Loucy (cell line): ENCODE data around the gene TNNT2.

Experiments
- H2AFZ ChIP-seq: fragments of 200-600 bp; sonication (generic); 2 replicates; pipeline ENCODE4 v1.6.0; 2016; ENCODE audit warnings: antibody characterized with exemption, mild to moderate bottlenecking, low read length, moderate library complexity
- H3F3A ChIP-seq: fragments of 200-600 bp; 2 replicates; pipeline ENCODE4 v1.6.0; 2016; ENCODE audit warnings: antibody characterized with exemption, low read depth, mild to moderate bottlenecking
- H3K27me3 ChIP-seq: fragments of 200-600 bp; sonication (generic); 2 replicates; pipeline ENCODE4 v1.6.1; 2014; ENCODE audit warnings: low read length, mild to moderate bottlenecking; ENCODE audit not compliant: insufficient read depth, poor library complexity, severe bottlenecking
- H3K36me3 ChIP-seq: fragments of 200-600 bp; sonication (generic); 2 replicates; pipeline ENCODE4 v1.6.1; 2016; ENCODE audit warnings: low read length; ENCODE audit not compliant: insufficient read depth
- H3K4me1 ChIP-seq: fragments of 200-600 bp; sonication (generic); 2 replicates; pipeline ENCODE4 v1.5.1; 2014; ENCODE audit warnings: low read length, mild to moderate bottlenecking; ENCODE audit not compliant: insufficient read depth, poor library complexity, severe bottlenecking
- H3K4me2 ChIP-seq: fragments of 200-600 bp; sonication (generic); 2 replicates; pipeline ENCODE4 v1.6.0; 2014; ENCODE audit warnings: antibody characterized with exemption, low read length, low read depth, mild to moderate bottlenecking; ENCODE audit not compliant: poor library complexity, severe bottlenecking
- H3K4me3 ChIP-seq: fragments of 200-600 bp; sonication (generic); 2 replicates; pipeline ENCODE4 v1.5.1; 2014; ENCODE audit warnings: low read length, mild to moderate bottlenecking, mixed read lengths; ENCODE audit not compliant: poor library complexity, severe bottlenecking
- H3K79me2 ChIP-seq: fragments of 200-600 bp; sonication (generic); 2 replicates; pipeline ENCODE4 v1.6.1; 2014; ENCODE audit warnings: low read length; ENCODE audit not compliant: insufficient read depth
- H3K9ac ChIP-seq: fragments of 200-600 bp; sonication (generic); 2 replicates; pipeline ENCODE4 v1.6.0; 2014; ENCODE audit warnings: mild to moderate bottlenecking, low read depth, low read length, moderate library complexity; ENCODE audit not compliant: poor library complexity, severe bottlenecking
- H3K9me2 ChIP-seq: fragments of 200-600 bp; sonication (generic); replicated peaks from 2 replicates; pipeline ENCODE4 v1.6.1; 2016; ENCODE audit warnings: low read depth, low read length, mixed read lengths
- H3K9me3 ChIP-seq: fragments of 200-600 bp; sonication (generic); 2 replicates; pipeline ENCODE4 v1.6.1; 2014; ENCODE audit warnings: mild to moderate bottlenecking, antibody characterized with exemption, low read length, low read depth; ENCODE audit not compliant: insufficient read depth
- H4K20me1 ChIP-seq: fragments of 200-600 bp; sonication (generic); 2 replicates; pipeline ENCODE4 v1.6.0; 2014; ENCODE audit warnings: antibody characterized with exemption, low read length, mild to moderate bottlenecking; ENCODE audit not compliant: insufficient read depth, poor library complexity, severe bottlenecking
- EZH2phosphoT487 ChIP-seq: fragments of 200-600 bp; IDR thresholded peaks from 2 replicates; pipeline ENCODE4 v1.6.1; 2018; ENCODE audit warnings: antibody characterized with exemption, mild to moderate bottlenecking, moderate library complexity, borderline replicate concordance
- TF ChIP-seq, protein P1 (sequence below): fragments of 200-600 bp; sonication (generic); conservative IDR thresholded peaks from 2 replicates; pipeline ENCODE4 v1.5.1; 2014; ENCODE audit warnings: mild to moderate bottlenecking, antibody characterized with exemption, low read length

Gene TNNT2

GRCh38 chr1:201351617-201352016, 25.9 kb downstream of the TNNT2 start:
- Histone ChIP-seq H3K4me1 (no peaks in the 10 kb centered on the region), H3K9ac (no peak overlapping the region), H3K79me2 (no peaks in the 10 kb centered on the region), H3F3A (no peaks in the 10 kb centered on the region), H4K20me1 (no peaks in the 10 kb centered on the region), H3K4me2 (no peak overlapping the region), H2AFZ (no peak overlapping the region), H3K27me3 (no peaks in the 10 kb centered on the region), H3K4me3 (no peak overlapping the region), H3K9me2 (no peaks in the 10 kb centered on the region), H3K9me3 (no peaks in the 10 kb centered on the region), H3K36me3 (no peaks in the 10 kb centered on the region)
- TF ChIP-seq, protein P1, sequence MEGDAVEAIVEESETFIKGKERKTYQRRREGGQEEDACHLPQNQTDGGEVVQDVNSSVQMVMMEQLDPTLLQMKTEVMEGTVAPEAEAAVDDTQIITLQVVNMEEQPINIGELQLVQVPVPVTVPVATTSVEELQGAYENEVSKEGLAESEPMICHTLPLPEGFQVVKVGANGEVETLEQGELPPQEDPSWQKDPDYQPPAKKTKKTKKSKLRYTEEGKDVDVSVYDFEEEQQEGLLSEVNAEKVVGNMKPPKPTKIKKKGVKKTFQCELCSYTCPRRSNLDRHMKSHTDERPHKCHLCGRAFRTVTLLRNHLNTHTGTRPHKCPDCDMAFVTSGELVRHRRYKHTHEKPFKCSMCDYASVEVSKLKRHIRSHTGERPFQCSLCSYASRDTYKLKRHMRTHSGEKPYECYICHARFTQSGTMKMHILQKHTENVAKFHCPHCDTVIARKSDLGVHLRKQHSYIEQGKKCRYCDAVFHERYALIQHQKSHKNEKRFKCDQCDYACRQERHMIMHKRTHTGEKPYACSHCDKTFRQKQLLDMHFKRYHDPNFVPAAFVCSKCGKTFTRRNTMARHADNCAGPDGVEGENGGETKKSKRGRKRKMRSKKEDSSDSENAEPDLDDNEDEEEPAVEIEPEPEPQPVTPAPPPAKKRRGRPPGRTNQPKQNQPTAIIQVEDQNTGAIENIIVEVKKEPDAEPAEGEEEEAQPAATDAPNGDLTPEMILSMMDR, result no peak
- TF ChIP-seq EZH2phosphoT487, result no peak

DNA sequence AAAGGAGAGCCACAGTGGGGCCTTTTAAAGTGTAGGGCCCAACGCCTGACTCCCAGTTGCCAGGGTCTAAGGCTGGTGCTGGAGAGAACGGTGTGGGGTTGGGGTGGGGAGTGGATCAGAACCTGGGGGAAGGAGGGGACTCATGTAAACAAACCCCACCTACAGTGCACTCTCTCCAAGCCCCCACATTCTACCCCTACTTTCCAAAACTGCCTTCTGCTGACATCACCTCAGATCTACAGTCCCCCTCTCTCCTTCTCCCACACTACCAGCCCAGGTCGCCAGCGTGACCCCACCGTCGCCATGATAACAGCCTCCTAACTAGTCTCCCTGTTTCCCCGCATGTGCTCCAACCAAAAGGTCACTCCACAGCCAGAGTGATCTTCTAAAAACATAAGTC, 26.6 kb downstream of the TNNT2 start:
- H3K79me2 ChIP-seq, result no peaks in the 10 kb centered on the region
- H4K20me1 ChIP-seq, result no peaks in the 10 kb centered on the region
- H3K9me2 ChIP-seq, result no peaks in the 10 kb centered on the region
- no peak overlapping the region for H3K4me3 ChIP-seq
- no peaks in the 10 kb centered on the region for H3F3A ChIP-seq
- no peaks in the 10 kb centered on the region for H3K4me1 ChIP-seq
- TF ChIP-seq EZH2phosphoT487, result no peak
- TF ChIP-seq, protein P1, result no peak
- H3K4me2 ChIP-seq, result no peak overlapping the region
- H3K9ac ChIP-seq, result no peak overlapping the region
- H3K36me3 ChIP-seq, result no peaks in the 10 kb centered on the region
- H3K27me3 ChIP-seq, result no peaks in the 10 kb centered on the region
- no peak overlapping the region for H2AFZ ChIP-seq
- no peaks in the 10 kb centered on the region for H3K9me3 ChIP-seq

DNA sequence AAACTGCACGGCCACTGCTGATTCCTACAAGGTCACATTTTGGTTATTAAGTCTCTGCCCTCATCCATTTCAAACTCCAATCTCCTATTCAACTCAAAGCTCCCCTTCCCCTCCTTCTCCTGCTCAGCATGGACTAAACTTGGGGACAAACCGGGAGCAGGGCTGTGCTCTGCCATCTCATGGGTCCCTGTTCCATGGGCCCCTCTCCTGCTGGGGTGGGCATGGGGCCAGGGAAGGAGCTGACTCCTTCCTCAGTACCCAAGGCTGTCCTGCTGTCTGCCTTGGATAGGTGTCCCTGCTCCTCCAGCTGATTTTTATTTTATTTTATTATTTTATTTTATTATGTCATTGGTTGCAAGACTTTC, 27.1 kb downstream of the TNNT2 start:
- H3F3A ChIP-seq, result no peaks in the 10 kb centered on the region
- H3K4me3 ChIP-seq, result no peak overlapping the region
- no peaks in the 10 kb centered on the region for H4K20me1 ChIP-seq
- no peak overlapping the region for H2AFZ ChIP-seq
- H3K36me3 ChIP-seq, result no peaks in the 10 kb centered on the region
- H3K9me2 ChIP-seq, result no peaks in the 10 kb centered on the region
- H3K4me1 ChIP-seq, result no peaks in the 10 kb centered on the region
- H3K4me2 ChIP-seq, result no peak overlapping the region
- no peaks in the 10 kb centered on the region for H3K79me2 ChIP-seq
- no peaks in the 10 kb centered on the region for H3K27me3 ChIP-seq
- H3K9me3 ChIP-seq, result no peaks in the 10 kb centered on the region
- H3K9ac ChIP-seq, result no peak overlapping the region
- TF ChIP-seq, protein P1, result no peak
- no peak for TF ChIP-seq EZH2phosphoT487
